Transverse colon (tissue), 4 donors: ENCODE data around the gene BCL11B. TPM values are rescaled to one million over a fixed set of nuclear protein-coding genes. Genes with fewer than 3 reads are reported as not detected.
A peak's percentile ranks its signal among the peaks of the same experiment; 100 is the strongest.

Experiments
- DNase-seq: peaks from one replicate; pipeline ENCODE4 v3.0.0-alpha.2; 2019
- H3K27ac ChIP-seq, 4 donors: fragments of 200-600 bp; sonication (generic); 2 replicates each; pipeline ENCODE4 v1.5.1; 2016 to 2018; ENCODE audit warnings: inconsistent platforms in 4 of 4
- H3K27me3 ChIP-seq: fragments of 200-600 bp; sonication (generic); 2 replicates; pipeline ENCODE4 v1.5.1; 2017; ENCODE audit warnings: inconsistent platforms
- H3K36me3 ChIP-seq, 4 donors: fragments of 200-600 bp; sonication (generic); 2 replicates each; pipeline ENCODE4 v1.5.1; 2017 to 2019; ENCODE audit warnings: inconsistent platforms in 4 of 4
- H3K4me1 ChIP-seq, 4 donors: fragments of 200-600 bp; sonication (generic); 2 replicates each; pipeline ENCODE4 v1.5.1; 2017 to 2020; ENCODE audit warnings: inconsistent platforms in 4 of 4
- H3K4me3 ChIP-seq, 4 donors: fragments of 200-600 bp; sonication (generic); 1 replicate in 1 of 4; 2 replicates in 3 of 4; pipeline versions ENCODE4 v1.5.1 to v1.6.1; 2017 to 2019; ENCODE audit warnings: inconsistent platforms in 4 of 4
- H3K9me3 ChIP-seq, 2 donors: fragments of 200-600 bp; sonication (generic); 2 replicates each; pipeline ENCODE4 v1.5.1; 2017 to 2019; ENCODE audit warnings: inconsistent platforms in 2 of 2
- CTCF ChIP-seq, 5 experiments: fragments of 200-600 bp in 3 of 5; fragments of 450-650 bp in 2 of 5; sonication (generic) in 3 of 5; IDR thresholded peaks; 1 replicate in 2 of 5; 2 replicates in 3 of 5; pipeline ENCODE4 v1.5.1; 2016 to 2017; ENCODE audit warnings: antibody characterized with exemption in 5 of 5, inconsistent platforms in 3 of 5, mild to moderate bottlenecking in 2 of 5, moderate library complexity in 1 of 5
- EP300 ChIP-seq: sonication (generic); formaldehyde crosslinking; IDR thresholded peaks from one replicate; pipeline ENCODE4 v1.6.1; 2017; ENCODE audit warnings: antibody characterized with exemption, low read depth
- POLR2A ChIP-seq: fragments of 450-650 bp; IDR thresholded peaks from one replicate; pipeline ENCODE4 v1.6.1; 2016; ENCODE audit warnings: antibody characterized with exemption, mild to moderate bottlenecking, moderate library complexity
- POLR2AphosphoS5 ChIP-seq, 3 donors: sonication (generic); formaldehyde crosslinking; IDR thresholded peaks; one replicate each; pipeline ENCODE4 v1.6.1; 2016; ENCODE audit warnings: antibody characterized with exemption in 3 of 3
- WGBS, 2 donors: methylation state at CpG; one replicate each; pipeline ENCODE4 v1.1.5; 2018; ENCODE audit warnings: low coverage in 1 of 2; 5-methylcytosine and 5-hydroxymethylcytosine counted together
- in situ Hi-C, 4 donors: fragments of 200-750 bp; cut with MboI; loops; one replicate each; pipeline versions ENCODE4 v1.15.0 to v1.15.1; 2017; ENCODE audit warnings: low sequenced_read_pairs in 3 of 4, low pct_ligation_motif_present in 1 of 4, low pct_unique_long_range_greater_than_20kb in 1 of 4
- intact Hi-C: fragments of 100-400 bp; cut with DNase I; formaldehyde crosslinking; loops from one replicate; pipeline ENCODE4 v1.15.1; 2023; ENCODE audit warnings: low total_unique reads
- total RNA-seq, 4 donors: library from RNA; depleted of rRNA; stranded (reverse); fragments of >200 nt; gene quantifications; one replicate each; pipeline ENCODE4 v1.1.0, GENCODE V29; 2016

The BCL11B gene
- total RNA-seq, 4 donors from 2014 or later: 0.37 to 4.8 (median 3.7) TPM

GRCh38 chr14:99260587-99261551 is 11.1 kb downstream of the BCL11B start:
- peaks cover 28% of the 10 kb centered on the region for H3K27me3 ChIP-seq
- H3K4me3 ChIP-seq: no peak overlapping the region
- peak overlapping the region; percentile 38 to 68 (median 40) for H3K27ac ChIP-seq
- no peak for TF ChIP-seq CTCF (IDR thresholded peaks at IDR 0.05)
- no peak for TF ChIP-seq POLR2AphosphoS5 (IDR thresholded peaks at IDR 0.05)
- no peak for TF ChIP-seq POLR2A
- TF ChIP-seq EP300: no peak
- 59 to 72% methylated on average over 5 to 20 of the region's 20 CpGs for WGBS, 2 donors
- no peak for DNase-seq
- no peaks in the 10 kb centered on the region for H3K36me3 ChIP-seq
- in situ Hi-C loops: loop anchor here in 3 of 4 donors (25.0 kb wide), 3 partner anchors 1099 to 1274 kb away; no protein-coding TSS in a partner anchor
- intact Hi-C loops: no loop called here
- H3K4me1 ChIP-seq: no peaks in the 10 kb centered on the region
- H3K9me3 ChIP-seq: no peaks in the 10 kb centered on the region

- no peaks in the 10 kb centered on the region for H3K36me3 ChIP-seq
- 81 to 91% methylated on average over 9 of the region's 9 CpGs for WGBS, 2 donors
- H3K4me1 ChIP-seq: no peaks in the 10 kb centered on the region
- TF ChIP-seq POLR2AphosphoS5 (IDR thresholded peaks at IDR 0.05) (no peak), CTCF (IDR thresholded peaks at IDR 0.05) (no peak), POLR2A (no peak), EP300 (no peak)
- H3K9me3 ChIP-seq: no peaks in the 10 kb centered on the region
- no peak for DNase-seq
- no peak overlapping the region for H3K4me3 ChIP-seq
- H3K27me3 ChIP-seq: peaks cover 22% of the 10 kb centered on the region
- peak overlapping the region in 3 of 4 donors; percentile 17 to 68 (median 23) for H3K27ac ChIP-seq
- intact Hi-C loops (no loop called here), in situ Hi-C loops (loop anchor here in 3 of 4 donors (25.0 kb wide), 3 partner anchors 1098 to 1273 kb away; no protein-coding TSS in a partner anchor)
Observed at GRCh38 chr14:99260116-99260515, 11.9 kb downstream of the BCL11B start.

GRCh38 chr14:99258876-99259726 is 12.9 kb downstream of the BCL11B start:
- Histone ChIP-seq H3K27ac (peak overlapping the region in 3 of 4 donors; percentile 17 to 68 (median 23)), H3K9me3 (no peaks in the 10 kb centered on the region), H3K4me1 (no peaks in the 10 kb centered on the region), H3K36me3 (no peaks in the 10 kb centered on the region), H3K27me3 (peaks cover 22% of the 10 kb centered on the region), H3K4me3 (no peak overlapping the region)
- intact Hi-C loops (no loop called here), in situ Hi-C loops (loop anchor here in 3 of 4 donors (25.0 kb wide), 3 partner anchors 1097 to 1272 kb away; no protein-coding TSS in a partner anchor)
- WGBS, 2 donors: 58 to 65% methylated on average over 27 of the region's 27 CpGs
- no peak for DNase-seq
- TF ChIP-seq POLR2AphosphoS5 (IDR thresholded peaks at IDR 0.05): no peak

- peaks cover 19% of the 10 kb centered on the region for H3K27me3 ChIP-seq
- TF ChIP-seq CTCF (IDR thresholded peaks at IDR 0.05) (no peak), POLR2AphosphoS5 (IDR thresholded peaks at IDR 0.05) (no peak), EP300 (no peak), POLR2A (no peak)
- no peaks in the 10 kb centered on the region for H3K36me3 ChIP-seq
- no peak overlapping the region for H3K4me3 ChIP-seq
- WGBS, 2 donors: 54 to 83% methylated on average over 2 to 8 of the region's 8 CpGs
- in situ Hi-C loops (loop anchor here in 3 of 4 donors (25.0 kb wide), 3 partner anchors 1096 to 1271 kb away; no protein-coding TSS in a partner anchor), intact Hi-C loops (no loop called here)
- H3K9me3 ChIP-seq: no peaks in the 10 kb centered on the region
- H3K4me1 ChIP-seq: no peaks in the 10 kb centered on the region
- peak overlapping the region in 3 of 4 donors; percentile 23 to 68 (median 25) for H3K27ac ChIP-seq
- DNase-seq: no peak
Observed at GRCh38 chr14:99258341-99258861, 13.6 kb downstream of the BCL11B start.
